Lower lobe of right lung (tissue), 2 donors: ENCODE results near the gene CABLES1. TPM values are rescaled to one million over a fixed set of nuclear protein-coding genes. Genes with fewer than 3 reads are reported as not detected.

Experiments used
- ATAC-seq, 2 donors: fragments of 200-7000 bp; cut with Tn5 transposase; one replicate each; pipeline ENCODE4 v1.9.1; 2020 to 2022; ENCODE audit warnings: mild to moderate bottlenecking in 2 of 2, moderate library complexity in 2 of 2
- DNase-seq: peaks from one replicate; pipeline ENCODE4 v3.0.0-alpha.2; 2020
- H3K27ac ChIP-seq: fragments of 200-600 bp; one replicate; pipeline ENCODE4 v1.8.0; 2022
- H3K27me3 ChIP-seq: fragments of 200-600 bp; one replicate; pipeline ENCODE4 v1.8.0; 2022; ENCODE audit warnings: low read depth
- H3K36me3 ChIP-seq: fragments of 200-600 bp; one replicate; pipeline ENCODE4 v1.8.0; 2022; ENCODE audit warnings: mild to moderate bottlenecking
- H3K4me1 ChIP-seq: fragments of 200-600 bp; one replicate; pipeline ENCODE4 v1.8.0; 2022
- H3K4me3 ChIP-seq: fragments of 200-600 bp; one replicate; pipeline ENCODE4 v1.8.0; 2022; ENCODE audit warnings: mild to moderate bottlenecking
- H3K9me3 ChIP-seq: fragments of 200-600 bp; one replicate; pipeline ENCODE4 v1.8.0; 2022
- CTCF ChIP-seq: fragments of 200-600 bp; IDR thresholded peaks from one replicate; pipeline ENCODE4 v1.8.0; 2022; ENCODE audit warnings: antibody characterized with exemption, mild to moderate bottlenecking
- intact Hi-C: fragments of 100-400 bp; cut with DNase I; formaldehyde crosslinking; loops from one replicate; pipeline ENCODE4 v1.11.0; 2022
- total RNA-seq: library from RNA; stranded (reverse); fragmentation: NEBNext Ultra II Directional; extraction: Animal tissue kit (Norgen Biotek cat#: 25700); gene quantifications from one replicate; pipeline ENCODE4 v1.2.1, GENCODE V29; 2021
- donor health status: DM: no; HTN: yes; CAD: no; lungs with severe emphysema.

Gene CABLES1
- total RNA-seq, 1 donor from 2014 or later, result 44.2 TPM

- Histone ChIP-seq H3K4me3 (no peak overlapping the region), H3K36me3 (no peaks in the 10 kb centered on the region), H3K27me3 (no peaks in the 10 kb centered on the region), H3K9me3 (peaks cover 13% of the 10 kb centered on the region), H3K4me1 (peaks cover 10% of the 10 kb centered on the region), H3K27ac (no peak overlapping the region)
- TF ChIP-seq CTCF, result no peak
- ATAC-seq, result no peak
- no peak for DNase-seq
- intact Hi-C loops, result no loop called here
These were observed 137.4 kb downstream of the CABLES1 start for GRCh38 chr18:23272498-23273232.

GRCh38 chr18:23273443-23273966, 138.2 kb downstream of the CABLES1 start:
- no peak for TF ChIP-seq CTCF
- DNase-seq (no peak), ATAC-seq (no peak)
- intact Hi-C loops, result no loop called here
- Histone ChIP-seq H3K9me3 (peaks cover 13% of the 10 kb centered on the region), H3K4me1 (peaks cover 10% of the 10 kb centered on the region), H3K27me3 (no peaks in the 10 kb centered on the region), H3K36me3 (no peaks in the 10 kb centered on the region), H3K4me3 (no peak overlapping the region), H3K27ac (no peak overlapping the region)

GRCh38 chr18:23274638-23275482, 139.6 kb downstream of the CABLES1 start:
- Histone ChIP-seq H3K36me3 (no peaks in the 10 kb centered on the region), H3K27ac (no peak overlapping the region), H3K9me3 (peaks cover 8% of the 10 kb centered on the region), H3K4me3 (no peak overlapping the region), H3K4me1 (peaks cover 10% of the 10 kb centered on the region), H3K27me3 (no peaks in the 10 kb centered on the region)
- intact Hi-C loops, result no loop called here
- ATAC-seq, result no peak
- TF ChIP-seq CTCF, result no peak
- no peak for DNase-seq

- Histone ChIP-seq H3K27me3 (no peaks in the 10 kb centered on the region), H3K27ac (no peak overlapping the region), H3K9me3 (no peaks in the 10 kb centered on the region), H3K4me1 (peaks cover 10% of the 10 kb centered on the region), H3K36me3 (no peaks in the 10 kb centered on the region), H3K4me3 (no peak overlapping the region)
- ATAC-seq (peak; percentile 74 to 81), DNase-seq (no peak)
- intact Hi-C loops, result no loop called here
- TF ChIP-seq CTCF, result no peak
These were observed 141.2 kb downstream of the CABLES1 start for GRCh38 chr18:23276451-23276850.

- Histone ChIP-seq H3K36me3 (no peaks in the 10 kb centered on the region), H3K4me3 (no peak overlapping the region), H3K4me1 (peaks cover 17% of the 10 kb centered on the region), H3K27ac (no peak overlapping the region), H3K9me3 (no peaks in the 10 kb centered on the region), H3K27me3 (no peaks in the 10 kb centered on the region)
- DNase-seq (no peak), ATAC-seq (no peak)
- intact Hi-C loops, result no loop called here
- no peak for TF ChIP-seq CTCF
These were observed 142.1 kb downstream of the CABLES1 start for GRCh38 chr18:23277399-23277798.
